ENCODE measurements around the gene MSLN.

The MSLN gene

DNA sequence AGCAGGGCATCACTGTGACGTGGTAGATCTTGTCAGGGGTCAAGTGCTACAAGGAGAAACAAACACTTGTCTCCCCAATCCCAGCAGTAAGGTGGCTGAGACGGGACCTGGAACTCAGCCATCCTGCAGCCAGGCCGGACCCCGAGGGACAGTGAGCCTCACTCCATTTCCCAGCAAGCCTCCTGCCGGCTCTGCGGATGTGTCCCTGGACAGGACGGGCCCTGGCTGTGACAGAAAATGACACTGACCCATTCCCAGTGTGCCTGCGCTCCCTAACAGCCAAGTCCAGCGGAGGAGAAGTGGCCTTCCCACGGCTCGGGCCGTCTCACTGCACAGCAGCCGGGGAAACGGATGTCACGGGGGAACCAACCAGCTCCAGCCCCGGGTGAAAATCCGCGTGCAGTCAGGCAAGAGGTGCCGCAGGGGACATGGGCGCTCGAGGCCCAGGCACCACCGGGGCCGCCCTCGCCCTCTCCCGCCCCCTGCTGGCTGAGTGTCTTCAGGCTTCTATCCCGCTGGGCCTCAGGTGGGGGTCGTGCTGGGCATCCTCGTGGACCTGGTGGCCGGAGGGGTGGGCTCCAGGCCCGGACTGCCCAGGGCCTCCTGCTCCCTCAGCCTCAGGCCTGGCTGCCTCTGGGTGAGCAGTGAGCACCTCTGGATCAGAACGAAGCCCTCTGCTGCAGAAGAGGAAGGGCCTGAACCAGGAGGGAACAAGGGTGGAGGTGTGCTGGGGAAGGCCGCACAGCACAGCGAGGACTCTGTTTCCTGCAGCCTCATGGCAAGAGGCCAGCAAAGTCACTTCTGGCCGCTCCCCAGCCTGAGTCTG is 26.9 kb upstream of the MSLN start:
- H3K4me3 ChIP-seq (ENCODE audit: low read length) = no peak overlapping the region
- TF ChIP-seq, protein P1, sequence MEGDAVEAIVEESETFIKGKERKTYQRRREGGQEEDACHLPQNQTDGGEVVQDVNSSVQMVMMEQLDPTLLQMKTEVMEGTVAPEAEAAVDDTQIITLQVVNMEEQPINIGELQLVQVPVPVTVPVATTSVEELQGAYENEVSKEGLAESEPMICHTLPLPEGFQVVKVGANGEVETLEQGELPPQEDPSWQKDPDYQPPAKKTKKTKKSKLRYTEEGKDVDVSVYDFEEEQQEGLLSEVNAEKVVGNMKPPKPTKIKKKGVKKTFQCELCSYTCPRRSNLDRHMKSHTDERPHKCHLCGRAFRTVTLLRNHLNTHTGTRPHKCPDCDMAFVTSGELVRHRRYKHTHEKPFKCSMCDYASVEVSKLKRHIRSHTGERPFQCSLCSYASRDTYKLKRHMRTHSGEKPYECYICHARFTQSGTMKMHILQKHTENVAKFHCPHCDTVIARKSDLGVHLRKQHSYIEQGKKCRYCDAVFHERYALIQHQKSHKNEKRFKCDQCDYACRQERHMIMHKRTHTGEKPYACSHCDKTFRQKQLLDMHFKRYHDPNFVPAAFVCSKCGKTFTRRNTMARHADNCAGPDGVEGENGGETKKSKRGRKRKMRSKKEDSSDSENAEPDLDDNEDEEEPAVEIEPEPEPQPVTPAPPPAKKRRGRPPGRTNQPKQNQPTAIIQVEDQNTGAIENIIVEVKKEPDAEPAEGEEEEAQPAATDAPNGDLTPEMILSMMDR (IDR thresholded peaks at IDR 0.05; ENCODE audit: insufficient read depth, low read depth, low read length, missing control alignments) = peak; percentile 39
- DNase-seq (ENCODE audit: low read depth) = no peak

DNA sequence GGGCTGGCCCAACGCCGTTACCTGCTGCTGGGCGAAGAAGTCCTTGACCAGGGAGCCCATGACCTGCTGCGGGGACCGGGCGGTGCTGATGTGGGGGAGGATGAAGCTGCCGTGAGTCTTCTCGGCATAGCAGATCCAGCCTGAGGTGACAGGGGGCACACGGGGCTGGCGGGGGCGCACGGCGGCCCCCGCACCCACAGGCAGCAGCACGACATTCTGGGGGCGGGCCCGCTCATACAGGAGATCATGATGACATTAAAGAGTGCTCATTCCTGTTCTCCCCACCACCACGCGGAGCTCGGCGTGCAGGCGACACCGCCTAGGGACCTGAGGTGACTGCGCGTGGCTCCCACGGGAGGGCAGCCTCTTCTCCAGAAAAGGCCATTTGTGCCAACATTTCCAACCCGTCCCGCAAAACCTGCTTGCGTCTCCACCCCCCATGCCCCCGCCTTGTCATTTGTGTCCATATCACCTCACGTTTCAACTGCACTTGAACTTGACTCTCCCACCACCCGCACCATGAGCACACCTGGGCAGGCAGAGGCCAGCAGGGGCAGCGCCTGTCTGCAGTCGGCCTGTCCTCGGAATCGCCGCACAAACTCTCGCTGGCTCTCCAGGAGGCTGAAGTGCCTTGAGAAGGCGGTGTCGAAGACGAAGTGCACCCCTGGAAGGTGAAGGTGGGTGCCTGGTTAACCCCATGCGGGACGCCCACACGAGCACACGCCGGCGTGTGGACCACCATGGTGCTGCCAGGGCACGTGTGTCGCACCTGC is 26.1 kb upstream of the MSLN start:
- DNase-seq (ENCODE audit: low read depth) = no peak
- TF ChIP-seq, protein P1 (IDR thresholded peaks at IDR 0.05; ENCODE audit: insufficient read depth, low read depth, low read length, missing control alignments) = no peak
- H3K4me3 ChIP-seq (ENCODE audit: low read length) = no peak overlapping the region

DNA sequence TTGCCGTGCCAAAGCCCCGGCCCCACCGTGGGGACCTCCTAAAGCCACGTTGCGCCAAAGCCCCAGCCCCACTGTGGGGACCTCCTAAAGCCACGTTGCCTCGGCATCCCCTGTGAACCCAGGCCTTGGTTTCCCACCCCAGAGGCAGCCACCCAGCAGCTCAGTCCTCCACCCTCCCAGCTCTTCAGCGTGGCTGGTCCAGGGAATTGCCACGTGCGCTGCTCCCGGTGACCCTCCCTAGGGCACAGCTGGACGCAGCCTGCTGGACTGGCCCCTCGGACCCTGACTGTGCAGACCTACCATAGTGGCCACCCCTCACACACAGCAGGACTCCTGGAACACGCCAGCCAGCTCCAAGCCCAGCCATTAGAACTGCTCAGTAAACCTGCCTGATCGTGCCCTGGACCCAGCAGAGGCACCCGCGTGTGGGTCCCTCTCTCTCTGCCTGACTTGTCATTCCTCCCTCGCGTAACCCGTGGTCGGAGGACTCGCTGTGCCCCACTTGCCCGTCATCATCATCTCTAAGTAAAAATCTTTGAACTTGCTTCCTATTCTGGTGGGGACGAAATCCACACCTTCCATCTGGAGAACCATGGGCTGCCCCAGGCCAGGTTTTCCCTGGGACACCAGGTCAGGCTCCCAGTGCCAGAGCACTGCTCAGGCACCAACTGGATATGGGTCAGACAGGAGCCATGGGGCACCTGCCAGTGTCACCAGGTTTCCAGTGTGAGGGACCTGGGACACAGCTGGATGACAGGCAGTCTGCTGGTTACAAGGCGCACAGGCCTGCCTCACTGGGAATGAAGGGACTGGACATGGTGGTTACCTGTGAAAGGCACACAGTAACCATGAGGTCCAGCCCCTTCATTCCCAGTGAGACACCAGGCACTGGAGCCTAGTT is 25.3 kb upstream of the MSLN start:
- no peak for DNase-seq (ENCODE audit: low read depth)
- TF ChIP-seq, protein P1 (IDR thresholded peaks at IDR 0.05; ENCODE audit: insufficient read depth, low read depth, low read length, missing control alignments) = no peak
- no peak overlapping the region for H3K4me3 ChIP-seq (ENCODE audit: low read length)

DNA sequence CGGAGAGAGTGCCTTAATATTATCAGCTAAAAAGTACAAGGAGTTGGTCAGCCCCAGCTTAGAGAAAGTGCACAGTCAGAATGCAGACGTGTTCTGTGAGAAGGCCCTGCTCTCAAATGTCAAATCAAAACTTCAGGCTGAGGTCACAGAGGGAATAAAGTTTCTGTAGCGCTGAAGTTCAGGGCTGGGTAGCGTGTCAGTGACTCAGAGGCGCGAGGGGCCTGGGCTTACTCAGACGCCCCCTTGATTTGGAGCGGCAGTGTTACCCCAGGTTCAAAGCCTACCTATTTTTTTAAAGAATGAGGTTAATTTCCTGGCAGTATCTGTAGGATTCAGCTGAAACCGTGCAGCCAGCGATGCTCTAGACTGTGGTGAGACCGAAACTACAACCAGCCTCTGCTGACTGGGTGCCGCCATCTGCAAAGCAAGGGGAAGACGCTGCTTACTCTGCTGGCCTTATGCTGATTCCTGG is 24.5 kb upstream of the MSLN start:
- no peak overlapping the region for H3K4me3 ChIP-seq (ENCODE audit: low read length)
- TF ChIP-seq, protein P1 (IDR thresholded peaks at IDR 0.05; ENCODE audit: insufficient read depth, low read depth, low read length, missing control alignments) = no peak
- no peak for DNase-seq (ENCODE audit: low read depth)

DNA sequence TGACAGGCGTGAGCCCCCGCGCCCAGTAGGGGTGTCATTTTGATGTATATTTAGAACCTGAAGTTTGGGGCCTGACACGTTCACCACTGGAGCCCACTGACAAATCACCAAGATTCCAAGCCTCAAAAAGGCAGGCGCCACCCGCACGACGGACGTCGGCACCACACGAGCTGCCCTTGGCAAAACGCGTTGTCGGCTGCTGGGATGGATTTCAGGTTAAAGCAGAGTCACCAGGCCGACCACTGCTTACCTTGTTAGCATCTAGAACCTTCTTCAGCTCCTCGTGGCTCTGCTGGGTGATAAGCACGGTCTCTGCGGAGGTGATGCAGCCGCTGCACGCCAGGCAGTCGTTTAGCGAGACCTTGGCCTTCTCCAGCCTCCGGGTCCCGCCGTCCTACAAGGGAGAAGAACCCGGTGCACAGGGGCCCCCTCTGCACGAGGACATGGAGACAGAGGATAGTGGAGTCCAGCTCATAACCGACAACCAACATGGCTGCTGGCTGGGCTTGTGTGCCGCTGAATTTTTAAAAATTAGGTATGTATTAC is 23.5 kb upstream of the MSLN start:
- TF ChIP-seq, protein P1 (IDR thresholded peaks at IDR 0.05; ENCODE audit: insufficient read depth, low read depth, low read length, missing control alignments) = no peak

More for the DNA sequence above, 23.5 kb upstream of the MSLN start:
- no peak for DNase-seq (ENCODE audit: low read depth)
- H3K4me3 ChIP-seq (ENCODE audit: low read length) = no peak overlapping the region
